Endometrial microvascular endothelial cells (primary cell): ENCODE results near the gene TMEM151A. TPM values are rescaled to one million over a fixed set of nuclear protein-coding genes. Genes with fewer than 3 reads are reported as not detected.

Source experiments
- in situ Hi-C: cut with HindIII; loops from 2 replicates; pipeline ENCODE4 v1.10.0; 2017; ENCODE audit warnings: low sequenced_read_pairs, low pct_unique_long_range_greater_than_20kb; ENCODE audit errors: inconsistent ontology term
- total RNA-seq: library from RNA; depleted of rRNA; stranded (reverse); fragments of >200 nt; gene quantifications from one replicate; pipeline ENCODE4 v1.2.3, GENCODE V29; 2015; ENCODE audit errors: inconsistent ontology term

TMEM151A gene
- total RNA-seq, 1 donor from 2014 or later, result not detected

- in situ Hi-C loops, result no loop called here
These were observed 10.7 kb upstream of the TMEM151A start for GRCh38 chr11:66281001-66281400.

DNA sequence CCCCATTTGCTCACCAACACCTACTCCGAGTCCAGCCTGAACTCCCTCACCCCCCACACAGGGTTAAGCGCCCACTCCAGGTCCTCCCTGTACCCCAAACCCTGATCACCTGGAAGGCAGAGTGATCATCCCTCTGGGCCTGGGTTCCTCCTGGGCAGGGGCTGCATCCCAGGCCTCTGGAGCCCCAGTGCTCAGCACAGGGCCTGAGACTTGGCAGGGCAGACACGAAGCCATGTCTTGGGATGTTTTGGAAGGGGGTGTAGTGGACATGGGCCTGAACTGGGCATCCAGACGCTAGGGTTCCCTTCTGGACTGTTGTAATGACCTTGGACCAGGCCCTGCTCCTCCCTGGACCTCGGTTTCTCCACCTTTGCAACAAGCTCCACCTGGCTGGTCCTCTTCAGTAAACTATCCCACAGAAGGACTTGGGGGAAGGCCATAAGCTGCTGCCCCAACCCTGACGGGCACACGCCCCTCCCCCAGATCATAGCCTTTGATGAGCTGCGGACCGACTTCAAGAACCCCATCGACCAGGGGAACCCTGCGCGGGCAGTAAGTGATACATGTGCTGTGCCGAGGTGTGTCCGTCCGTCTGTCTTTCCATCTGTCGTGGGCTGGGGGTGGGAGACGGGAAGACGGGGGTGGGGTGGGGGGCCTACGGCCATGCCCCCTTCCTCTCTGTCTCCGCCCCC, 9.8 kb upstream of the TMEM151A start:
- in situ Hi-C loops, result no loop called here

GRCh38 chr11:66282468-66283455, 8.9 kb upstream of the TMEM151A start:
- in situ Hi-C loops, result no loop called here

GRCh38 chr11:66283461-66284105, 8.1 kb upstream of the TMEM151A start:
- in situ Hi-C loops, result no loop called here

- in situ Hi-C loops, result no loop called here
These were observed 7.1 kb upstream of the TMEM151A start for GRCh38 chr11:66284526-66285078.

GRCh38 chr11:66285250-66285947, 6.3 kb upstream of the TMEM151A start:
- in situ Hi-C loops, result no loop called here

DNA sequence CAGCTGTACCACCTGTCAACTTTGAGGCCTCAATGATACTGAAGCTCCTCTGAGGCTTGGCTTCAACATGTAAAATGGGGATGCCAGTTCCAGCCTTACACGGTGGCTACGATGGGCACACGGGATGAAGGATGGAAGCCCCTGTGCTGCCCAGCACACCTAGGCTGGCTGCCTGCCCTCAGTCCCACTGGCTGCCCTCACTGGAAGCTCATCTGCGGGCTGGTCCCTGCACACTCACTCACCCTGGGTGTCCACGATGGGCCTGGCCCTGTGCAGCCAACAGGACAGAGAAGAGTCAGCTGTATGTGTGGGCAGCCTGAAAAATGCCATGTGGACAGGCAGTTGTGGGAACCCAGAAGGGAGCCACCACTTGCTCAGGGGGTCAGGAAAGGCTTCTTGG, 5.0 kb upstream of the TMEM151A start:
- in situ Hi-C loops, result no loop called here

- in situ Hi-C loops, result no loop called here
These were observed 4.3 kb upstream of the TMEM151A start for GRCh38 chr11:66287211-66287888.

DNA sequence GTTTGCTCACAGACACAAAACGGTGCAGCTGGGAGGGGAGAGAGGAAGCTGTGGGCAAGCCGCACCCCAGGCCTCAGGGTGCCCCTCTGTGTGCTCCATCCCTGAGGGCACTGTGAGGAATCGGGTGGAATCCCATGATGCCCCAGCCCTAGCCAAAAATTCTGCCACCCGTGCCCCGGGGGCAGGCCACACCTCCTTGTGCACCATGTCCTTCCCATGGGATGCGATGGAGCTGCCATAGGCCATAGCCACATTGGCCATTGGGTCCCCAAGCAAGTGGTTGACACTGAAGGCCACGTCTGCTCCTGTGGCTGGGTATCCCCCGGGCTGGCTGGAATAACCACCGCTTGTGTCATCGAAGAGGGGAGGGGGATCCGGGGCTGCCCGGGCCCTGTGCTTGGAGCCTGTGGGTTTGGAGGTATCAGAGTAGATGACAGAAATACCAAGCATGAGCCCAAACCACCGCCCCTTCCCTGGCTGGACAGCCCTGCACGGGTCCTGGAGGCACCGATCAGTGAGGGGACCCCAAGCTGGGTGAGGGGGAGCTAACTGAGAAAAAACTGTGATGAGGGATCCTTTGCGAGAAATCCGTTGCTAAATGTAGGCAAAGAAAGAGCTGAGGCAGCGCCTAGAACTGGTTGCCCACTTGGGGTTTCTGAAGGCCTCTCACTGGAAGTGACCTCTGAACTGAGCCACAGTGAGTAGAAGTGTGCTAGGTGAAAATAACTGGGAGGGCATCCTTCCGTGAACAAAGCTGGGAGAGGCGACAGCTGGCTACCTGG, 3.6 kb upstream of the TMEM151A start:
- in situ Hi-C loops, result no loop called here

GRCh38 chr11:66288671-66289547, 2.8 kb upstream of the TMEM151A start, which contains the start of gene YIF1A:
YIF1A (minus strand) TSS chr11:66289143; CDS start chr11:66288985, 158 bp downstream.
- in situ Hi-C loops, result no loop called here

DNA sequence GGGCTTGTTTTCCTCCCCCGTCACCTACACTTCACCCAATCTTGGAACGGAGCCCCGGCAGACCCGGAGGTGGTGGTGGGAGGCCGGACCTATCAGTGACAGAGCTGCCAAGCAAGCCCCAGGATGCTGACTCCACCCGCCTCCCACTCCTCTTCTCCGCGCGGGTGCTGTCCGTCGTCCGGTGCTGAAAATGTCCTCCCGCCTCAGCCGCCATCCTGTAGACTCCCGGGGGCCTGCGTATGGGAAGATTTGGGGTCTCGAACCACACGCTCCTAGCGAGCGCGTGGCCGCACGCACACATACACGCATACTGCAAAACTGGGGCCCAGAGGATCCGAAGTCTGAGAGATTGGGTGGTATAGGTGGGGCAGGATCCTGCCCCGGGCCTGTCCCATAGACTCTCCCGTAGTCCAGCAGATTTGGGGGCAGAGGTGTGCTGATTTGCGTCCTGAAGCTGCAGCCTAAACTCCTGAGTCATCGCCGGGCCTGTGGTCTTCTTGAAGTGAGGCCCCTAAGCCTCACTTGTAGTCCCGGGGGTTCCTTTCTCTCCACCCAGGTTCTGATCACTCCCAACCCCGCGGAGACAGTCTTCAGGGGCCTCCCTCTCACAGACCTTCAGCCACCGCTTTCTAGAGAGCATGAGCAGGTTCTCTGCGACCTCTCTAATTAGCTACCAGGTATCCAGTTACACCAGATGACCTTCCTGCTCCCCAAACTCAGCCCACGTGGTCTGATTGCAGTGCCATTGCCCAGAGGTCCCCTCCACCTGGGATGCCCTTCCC, 2.0 kb upstream of the TMEM151A start:
- in situ Hi-C loops, result no loop called here

GRCh38 chr11:66290330-66290621, 1.4 kb upstream of the TMEM151A start:
- in situ Hi-C loops, result no loop called here

GRCh38 chr11:66291303-66291705, 390 bp upstream of the TMEM151A start:
- in situ Hi-C loops, result no loop called here

GRCh38 chr11:66292543-66293332, 1.0 kb downstream of the TMEM151A start:
- in situ Hi-C loops, result no loop called here

DNA sequence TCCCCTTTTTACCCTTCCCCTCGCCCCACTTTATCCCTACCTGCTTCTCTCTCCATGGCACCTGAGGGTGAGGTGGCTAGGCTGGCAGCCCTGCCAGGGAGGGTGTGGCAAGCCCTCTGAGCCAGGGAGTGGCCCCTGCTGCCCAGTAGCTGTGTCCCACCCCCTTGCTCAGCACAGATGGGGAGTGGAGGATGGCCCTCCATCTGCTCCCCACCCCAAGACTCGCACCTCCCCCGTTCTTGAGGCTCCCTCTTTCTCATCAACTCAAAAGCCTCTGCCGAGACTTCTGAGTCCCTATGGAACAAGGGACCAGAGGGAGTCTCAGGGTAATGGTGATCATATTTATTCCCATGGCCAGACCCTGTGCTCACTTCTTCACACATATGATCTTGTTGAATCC, 1.7 kb downstream of the TMEM151A start:
- in situ Hi-C loops, result no loop called here
